Keratinocyte (primary cell): Measurements from ENCODE around the gene ADGRG4. TPM values are rescaled to one million over a fixed set of nuclear protein-coding genes. Genes with fewer than 3 reads are reported as not detected.

Experiments
- DNase-seq: peaks from one replicate; pipeline ENCODE4 v3.0.0-alpha.2; 2011; ENCODE audit warnings: low read depth, missing footprints, low spot score
- FAIRE-seq: peaks from 2 replicates; lab custom pipeline; 2011; peaks lifted over from hg19 to GRCh38; lab: Jason Lieb, UNC
- H2AFZ ChIP-seq: 2 replicates; pipeline ENCODE4 v1.6.0; 2012; ENCODE audit warnings: low read length, control low read depth, inconsistent platforms; ENCODE audit not compliant: control insufficient read depth
- H3K27ac ChIP-seq: 2 replicates; pipeline ENCODE4 v1.5.1; 2011; ENCODE audit warnings: low read length; ENCODE audit not compliant: control insufficient read depth, insufficient read depth
- H3K27me3 ChIP-seq: 3 replicates; pipeline ENCODE4 v1.6.0; 2011; ENCODE audit warnings: low read length; ENCODE audit not compliant: control insufficient read depth, insufficient read depth; ENCODE audit errors: extremely low read depth
- H3K36me3 ChIP-seq, 2 experiments: 2 replicates in 1 of 2; 3 replicates in 1 of 2; pipeline ENCODE4 v1.5.1; 2011; ENCODE audit warnings: low read length in 2 of 2, mild to moderate bottlenecking in 1 of 2; ENCODE audit not compliant: control insufficient read depth in 2 of 2, insufficient read depth in 2 of 2; ENCODE audit errors: extremely low read depth in 1 of 2
- H3K4me1 ChIP-seq: 3 replicates; pipeline ENCODE4 v1.5.1; 2011; ENCODE audit warnings: low read length; ENCODE audit not compliant: control insufficient read depth, insufficient read depth; ENCODE audit errors: extremely low read depth
- H3K4me2 ChIP-seq: 3 replicates; pipeline ENCODE4 v1.6.0; 2011; ENCODE audit warnings: low read depth, low read length; ENCODE audit not compliant: control insufficient read depth, insufficient read depth; ENCODE audit errors: extremely low read depth
- H3K4me3 ChIP-seq, 3 experiments: fragments of 200-600 bp in 1 of 3; sonication (generic) in 1 of 3; 2 replicates in 2 of 3; 3 replicates in 1 of 3; pipeline ENCODE4 v1.5.1; 2011 to 2016; ENCODE audit warnings: low read length in 3 of 3, mild to moderate bottlenecking in 3 of 3, control low read depth in 2 of 3, inconsistent platforms in 1 of 3, low read depth in 1 of 3, mixed read lengths in 1 of 3, mixed run types in 1 of 3, moderate library complexity in 1 of 3; ENCODE audit not compliant: control insufficient read depth in 2 of 3, insufficient read depth in 2 of 3; ENCODE audit errors: extremely low read depth in 1 of 3
- H3K79me2 ChIP-seq: 2 replicates; pipeline ENCODE4 v1.6.0; 2012; ENCODE audit warnings: low read length; ENCODE audit not compliant: control insufficient read depth, insufficient read depth
- H3K9ac ChIP-seq: 3 replicates; pipeline ENCODE4 v1.6.0; 2011; ENCODE audit warnings: low read length; ENCODE audit not compliant: control insufficient read depth, insufficient read depth; ENCODE audit errors: extremely low read depth
- H3K9me1 ChIP-seq: 3 replicates; pipeline ENCODE4 v1.6.0; 2011; ENCODE audit warnings: low read length; ENCODE audit not compliant: control insufficient read depth, insufficient read depth; ENCODE audit errors: extremely low read depth
- H3K9me3 ChIP-seq: 2 replicates; pipeline ENCODE4 v1.5.1; 2012; ENCODE audit warnings: low read depth, low read length; ENCODE audit not compliant: control insufficient read depth
- H4K20me1 ChIP-seq: 3 replicates; pipeline ENCODE4 v1.6.0; 2011; ENCODE audit warnings: low read length; ENCODE audit not compliant: control insufficient read depth, insufficient read depth; ENCODE audit errors: extremely low read depth
- EZH2 ChIP-seq: IDR thresholded peaks from one replicate; pipeline ENCODE4 v1.6.1; 2012; ENCODE audit warnings: inconsistent platforms, mild to moderate bottlenecking, low read length, moderate library complexity
- dilution Hi-C: fragments of 300-500 bp; cut with MboI; formaldehyde crosslinking; loops from one replicate; pipeline ENCODE4 v1.7.0; 2020; ENCODE audit warnings: low sequenced_read_pairs; ENCODE audit not compliant: extremely low pct_ligation_motif_present
- polyA plus RNA-seq, 5 experiments: library from polyadenylated mRNA; depleted of rRNA in 3 of 5; stranded (reverse) in 3 of 5; stranded (forward) in 1 of 5; unstranded in 1 of 5; fragments of >200 nt; gene quantifications; 1 replicate in 1 of 5; 2 replicates in 3 of 5; 3 replicates in 1 of 5; pipeline versions ENCODE4 v1.2.1 to v1.2.3, GENCODE V29; 2011 to 2012; ENCODE audit warnings: missing spikeins in 2 of 5, low read depth in 1 of 5, low replicate concordance in 1 of 5
- TF ChIP-seq, protein P1 (sequence below), 3 experiments: IDR thresholded peaks in 1 of 3; conservative IDR thresholded peaks in 1 of 3; optimal IDR thresholded peaks in 1 of 3; 2 replicates in 2 of 3; 3 replicates in 1 of 3; pipeline versions ENCODE3 to v1.5.1; 2011; ENCODE audit warnings: low read length in 3 of 3, mild to moderate bottlenecking in 3 of 3, moderate library complexity in 2 of 3, control low read depth in 1 of 3, inconsistent platforms in 1 of 3; ENCODE audit not compliant: insufficient read depth in 2 of 3; ENCODE audit errors: extremely low read depth in 1 of 3

ADGRG4 gene
- polyA plus RNA-seq, 1 donor (not counting 4 experiments of a cell fraction or from before 2014, with no cell fraction given): not detected

DNA sequence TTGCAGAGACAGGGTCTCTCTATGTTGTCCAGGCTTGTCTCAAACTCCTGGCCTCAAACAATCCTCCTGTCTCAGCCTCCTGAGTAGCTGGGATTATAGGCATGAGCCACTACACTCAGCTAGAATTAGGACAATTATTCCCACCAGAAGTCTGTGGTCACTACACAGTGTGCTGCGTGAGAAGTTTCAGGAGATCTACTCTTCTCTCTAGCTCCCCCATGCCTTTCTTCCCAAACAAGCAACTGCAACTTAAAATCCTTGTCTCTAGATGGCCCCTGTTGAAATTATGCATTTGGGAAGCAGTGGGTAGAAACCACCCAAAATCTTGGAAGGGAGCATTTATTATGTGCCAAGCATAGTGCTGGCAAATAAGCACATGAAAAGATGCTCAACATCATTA is 28.4 kb upstream of the ADGRG4 start:
- Histone ChIP-seq H3K4me3 (no peak overlapping the region), H3K9ac (no peak overlapping the region), H3K79me2 (no peaks in the 10 kb centered on the region), H3K4me1 (peaks cover 10% of the 10 kb centered on the region), H4K20me1 (no peaks in the 10 kb centered on the region), H2AFZ (no peak overlapping the region), H3K27me3 (no peaks in the 10 kb centered on the region), H3K4me2 (no peak overlapping the region), H3K9me3 (no peaks in the 10 kb centered on the region), H3K27ac (no peak overlapping the region), H3K9me1 (no peaks in the 10 kb centered on the region), H3K36me3 (no peaks in the 10 kb centered on the region)
- no peak for DNase-seq
- FAIRE-seq: no peak
- TF ChIP-seq, protein P1, sequence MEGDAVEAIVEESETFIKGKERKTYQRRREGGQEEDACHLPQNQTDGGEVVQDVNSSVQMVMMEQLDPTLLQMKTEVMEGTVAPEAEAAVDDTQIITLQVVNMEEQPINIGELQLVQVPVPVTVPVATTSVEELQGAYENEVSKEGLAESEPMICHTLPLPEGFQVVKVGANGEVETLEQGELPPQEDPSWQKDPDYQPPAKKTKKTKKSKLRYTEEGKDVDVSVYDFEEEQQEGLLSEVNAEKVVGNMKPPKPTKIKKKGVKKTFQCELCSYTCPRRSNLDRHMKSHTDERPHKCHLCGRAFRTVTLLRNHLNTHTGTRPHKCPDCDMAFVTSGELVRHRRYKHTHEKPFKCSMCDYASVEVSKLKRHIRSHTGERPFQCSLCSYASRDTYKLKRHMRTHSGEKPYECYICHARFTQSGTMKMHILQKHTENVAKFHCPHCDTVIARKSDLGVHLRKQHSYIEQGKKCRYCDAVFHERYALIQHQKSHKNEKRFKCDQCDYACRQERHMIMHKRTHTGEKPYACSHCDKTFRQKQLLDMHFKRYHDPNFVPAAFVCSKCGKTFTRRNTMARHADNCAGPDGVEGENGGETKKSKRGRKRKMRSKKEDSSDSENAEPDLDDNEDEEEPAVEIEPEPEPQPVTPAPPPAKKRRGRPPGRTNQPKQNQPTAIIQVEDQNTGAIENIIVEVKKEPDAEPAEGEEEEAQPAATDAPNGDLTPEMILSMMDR (optimal IDR thresholded peaks at IDR 0.05 in 1 of 3, IDR thresholded peaks at IDR 0.05 in 1 of 3, conservative IDR thresholded peaks at IDR 0.05 in 1 of 3; ENCODE audit: extremely low read depth in 1 of 3, insufficient read depth in 2 of 3, low read length in 3 of 3): no peak
- TF ChIP-seq EZH2: no peak
- dilution Hi-C loops: no loop called here

GRCh38 chrX:136273986-136274385 is 26.8 kb upstream of the ADGRG4 start:
- Histone ChIP-seq H3K4me1 (peaks cover 10% of the 10 kb centered on the region), H3K36me3 (no peaks in the 10 kb centered on the region), H3K27ac (no peak overlapping the region), H3K27me3 (no peaks in the 10 kb centered on the region), H3K9me3 (no peaks in the 10 kb centered on the region), H3K4me3 (no peak overlapping the region), H3K9ac (no peak overlapping the region), H2AFZ (no peak overlapping the region), H3K4me2 (no peak overlapping the region), H3K9me1 (no peaks in the 10 kb centered on the region), H3K79me2 (no peaks in the 10 kb centered on the region), H4K20me1 (no peaks in the 10 kb centered on the region)
- FAIRE-seq (no peak), DNase-seq (no peak)
- dilution Hi-C loops: no loop called here
- TF ChIP-seq EZH2: no peak
- TF ChIP-seq, protein P1 (optimal IDR thresholded peaks at IDR 0.05 in 1 of 3, IDR thresholded peaks at IDR 0.05 in 1 of 3, conservative IDR thresholded peaks at IDR 0.05 in 1 of 3; ENCODE audit: extremely low read depth in 1 of 3, insufficient read depth in 2 of 3, low read length in 3 of 3): no peak
